ENCODE data around the gene ARHGEF19. TPM values are rescaled to one million over a fixed set of nuclear protein-coding genes. Genes with fewer than 3 reads are reported as not detected.
"Not testable (repeated sequence)": the region's sequence is repeated elsewhere in the genome, so short reads cannot be mapped to it uniquely, and the experiment has no call there.

Gene ARHGEF19
- total RNA-seq, 1 donor from 2014 or later: 19.4 TPM

GRCh38 chr1:16217061-16217785 lies 4.8 kb upstream of the ARHGEF19 start:
- peak in 1 of 2 donors; percentile 97 for DNase-seq (ENCODE audit: extremely low spot score in 2 of 2)
- intact Hi-C loops (cut with DNase I): no loop called here
- H3K4me3 ChIP-seq: peak overlapping the region; percentile 55 to 60
- no peaks in the 10 kb centered on the region for H3K36me3 ChIP-seq
- no peaks in the 10 kb centered on the region for H3K9me3 ChIP-seq
- no peaks in the 10 kb centered on the region for H3K27me3 ChIP-seq
- TF ChIP-seq POLR2A (IDR thresholded peaks at IDR 0.05): peak in 1 of 2 donors; percentile 57
- peak; percentile 21 to 87 for TF ChIP-seq POLR2AphosphoS5 (IDR thresholded peaks at IDR 0.05; ENCODE audit: insufficient read depth in 1 of 2, low read depth in 1 of 2)
- no peak for TF ChIP-seq CTCF (IDR thresholded peaks at IDR 0.05)
- H3K4me1 ChIP-seq: peaks cover 28% of the 10 kb centered on the region
- H3K27ac ChIP-seq: peak overlapping the region; percentile 81

- Histone ChIP-seq H3K36me3 (no peaks in the 10 kb centered on the region), H3K27ac (peak overlapping the region; percentile 81), H3K9me3 (no peaks in the 10 kb centered on the region), H3K27me3 (no peaks in the 10 kb centered on the region), H3K4me3 (peak overlapping the region; percentile 55 to 60), H3K4me1 (peaks cover 36% of the 10 kb centered on the region)
- peak in 1 of 2 donors; percentile 23 for TF ChIP-seq POLR2AphosphoS5 (IDR thresholded peaks at IDR 0.05; ENCODE audit: insufficient read depth in 1 of 2, low read depth in 1 of 2)
- no peak for TF ChIP-seq POLR2A (IDR thresholded peaks at IDR 0.05)
- no peak for DNase-seq (ENCODE audit: extremely low spot score in 2 of 2)
- intact Hi-C loops (cut with DNase I): no loop called here
Measured at GRCh38 chr1:16215882-16216753, 3.7 kb upstream of the ARHGEF19 start.

GRCh38 chr1:16215240-16215639 lies 2.8 kb upstream of the ARHGEF19 start:
- H3K4me1 ChIP-seq: peaks cover 42% of the 10 kb centered on the region
- H3K9me3 ChIP-seq; H3K4me3 ChIP-seq; DNase-seq (ENCODE audit: extremely low spot score in 2 of 2); H3K36me3 ChIP-seq; H3K27me3 ChIP-seq; H3K27ac ChIP-seq; intact Hi-C loops (cut with DNase I): not testable (repeated sequence)

GRCh38 chr1:16213544-16213943 lies 1.1 kb upstream of the ARHGEF19 start:
- H3K27me3 ChIP-seq; DNase-seq (ENCODE audit: extremely low spot score in 2 of 2); H3K9me3 ChIP-seq; intact Hi-C loops (cut with DNase I); H3K36me3 ChIP-seq; H3K4me3 ChIP-seq; H3K27ac ChIP-seq: not testable (repeated sequence)
- H3K4me1 ChIP-seq: peaks cover 54% of the 10 kb centered on the region

- Histone ChIP-seq H3K9me3 (no peaks in the 10 kb centered on the region), H3K36me3 (no peaks in the 10 kb centered on the region), H3K27ac (peak overlapping the region; percentile 45), H3K4me1 (peaks cover 57% of the 10 kb centered on the region), H3K4me3 (no peak overlapping the region), H3K27me3 (no peaks in the 10 kb centered on the region)
- DNase-seq (ENCODE audit: extremely low spot score in 2 of 2): no peak
- intact Hi-C loops (cut with DNase I): no loop called here
- TF ChIP-seq POLR2A (IDR thresholded peaks at IDR 0.05): no peak
- no peak for TF ChIP-seq POLR2AphosphoS5 (IDR thresholded peaks at IDR 0.05; ENCODE audit: insufficient read depth in 1 of 2, low read depth in 1 of 2)
- TF ChIP-seq CTCF (IDR thresholded peaks at IDR 0.05): no peak
Measured at GRCh38 chr1:16213013-16213412, 561 bp upstream of the ARHGEF19 start.

GRCh38 chr1:16211824-16212223 lies 628 bp downstream of the ARHGEF19 start:
- H3K27ac ChIP-seq: peak overlapping the region; percentile 45
- H3K4me3 ChIP-seq: peak overlapping the region in 1 of 2 donors; percentile 23

More at GRCh38 chr1:16211824-16212223, 628 bp downstream of the ARHGEF19 start:
- no peaks in the 10 kb centered on the region for H3K36me3 ChIP-seq
- no peaks in the 10 kb centered on the region for H3K27me3 ChIP-seq
- H3K9me3 ChIP-seq: no peaks in the 10 kb centered on the region
- TF ChIP-seq POLR2AphosphoS5 (IDR thresholded peaks at IDR 0.05; ENCODE audit: insufficient read depth in 1 of 2, low read depth in 1 of 2) (no peak), POLR2A (IDR thresholded peaks at IDR 0.05) (no peak), CTCF (IDR thresholded peaks at IDR 0.05) (no peak)
- peaks cover 61% of the 10 kb centered on the region for H3K4me1 ChIP-seq
- DNase-seq (ENCODE audit: extremely low spot score in 2 of 2): no peak
- intact Hi-C loops (cut with DNase I): no loop called here

Measured in vagina (tissue), 2 donors.